Measurements from ENCODE around the gene LASP1. TPM values are rescaled to one million over a fixed set of nuclear protein-coding genes. Genes with fewer than 3 reads are reported as not detected.

Gene LASP1
- total and polyA plus RNA-seq, 2 of the 8 experiments (the other 6 are each of a cell fraction or from before 2014, with no cell fraction given), result 114 to 180 TPM

GRCh38 chr17:38872671-38873385 lies 3.0 kb downstream of the LASP1 start (continued):
- TF ChIP-seq POLR2AphosphoS5 (IDR thresholded peaks at IDR 0.05; ENCODE audit: low read depth, low read length), result no peak

Measured in H1 (cell line).